CD4-positive, alpha-beta T cell treated with Interleukin-21 for 1 hour (primary cell): ENCODE measurements around the gene CCNYL1.
"Not testable (repeated sequence)": the region's sequence is repeated elsewhere in the genome, so short reads cannot be mapped to it uniquely, and the experiment has no call there.

ENCODE experiments used
- DNase-seq: peaks from one replicate; pipeline ENCODE4 v3.0.0-alpha.2; 2020

CCNYL1 gene

DNA sequence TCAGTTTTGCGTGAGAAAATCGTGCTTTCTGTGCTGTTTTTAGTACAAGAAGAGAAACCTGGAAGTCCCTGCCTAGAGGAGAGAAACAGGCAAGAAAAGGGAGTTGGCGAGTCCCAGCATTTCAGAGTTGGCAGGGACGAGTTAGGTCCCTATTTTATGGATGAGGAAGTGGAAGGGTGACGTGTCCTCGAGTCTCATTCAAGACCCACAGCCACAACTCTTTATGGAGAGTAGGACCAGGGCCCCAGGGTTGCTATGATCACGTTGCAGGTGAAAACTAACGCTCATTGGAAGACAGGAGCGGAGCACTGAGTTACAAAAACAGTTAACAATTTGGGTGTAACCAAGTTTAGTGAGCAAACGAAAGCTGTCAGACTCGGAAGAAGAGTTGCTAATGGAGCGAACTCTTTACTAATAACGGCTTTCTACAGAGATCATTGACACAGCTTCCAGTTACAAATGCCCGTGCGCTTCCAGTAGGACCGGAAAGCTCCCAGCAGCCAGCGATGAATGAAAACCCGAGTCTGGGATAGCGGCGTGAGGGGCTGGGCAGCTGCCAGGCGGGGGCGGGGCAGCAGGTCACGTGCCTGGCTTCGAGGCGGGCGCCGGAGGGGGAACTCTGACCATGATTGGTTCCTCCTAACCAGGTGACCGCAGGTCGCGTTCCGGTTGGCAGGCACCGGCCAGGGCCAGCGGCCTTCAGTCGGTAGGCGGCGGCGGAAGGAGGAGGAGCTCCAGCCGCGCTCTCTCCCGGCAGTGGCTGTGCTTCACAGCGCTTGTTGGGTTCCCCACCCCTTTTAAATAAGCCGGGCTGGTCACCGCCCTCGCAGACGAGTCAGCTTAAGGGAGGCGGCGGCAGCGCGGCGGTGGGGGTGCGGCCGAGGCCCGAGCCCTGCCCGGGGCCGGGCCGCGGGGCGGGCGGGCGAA is at the start of gene CCNYL1:
CCNYL1 (plus strand) TSS at position 827 of the 927 bp plus-strand sequence. CDS start 257 bp downstream, outside the sequence.
- peak; percentile 99 for DNase-seq

DNA sequence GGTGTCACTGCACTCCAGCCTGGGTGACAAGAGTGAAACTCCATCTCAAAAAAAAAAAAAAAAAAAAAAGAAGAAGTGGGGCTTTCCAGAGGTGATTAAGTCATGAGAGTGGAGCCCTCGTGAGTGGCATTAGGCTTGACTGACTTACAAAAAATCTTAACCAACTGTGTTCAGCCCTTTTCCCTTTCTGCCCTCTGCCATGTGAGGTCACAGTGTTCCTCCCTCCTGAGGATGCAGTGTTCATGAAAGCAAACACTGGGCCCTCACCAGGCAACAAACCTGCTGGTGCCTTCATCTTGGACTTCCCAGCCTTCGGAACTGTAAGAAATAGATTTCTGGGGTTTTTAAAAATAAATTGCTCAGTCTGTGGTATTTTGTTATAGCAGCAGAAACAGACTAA is 49.2 kb upstream of the CCNYL1 start:
- DNase-seq, result peak; percentile 22

DNA sequence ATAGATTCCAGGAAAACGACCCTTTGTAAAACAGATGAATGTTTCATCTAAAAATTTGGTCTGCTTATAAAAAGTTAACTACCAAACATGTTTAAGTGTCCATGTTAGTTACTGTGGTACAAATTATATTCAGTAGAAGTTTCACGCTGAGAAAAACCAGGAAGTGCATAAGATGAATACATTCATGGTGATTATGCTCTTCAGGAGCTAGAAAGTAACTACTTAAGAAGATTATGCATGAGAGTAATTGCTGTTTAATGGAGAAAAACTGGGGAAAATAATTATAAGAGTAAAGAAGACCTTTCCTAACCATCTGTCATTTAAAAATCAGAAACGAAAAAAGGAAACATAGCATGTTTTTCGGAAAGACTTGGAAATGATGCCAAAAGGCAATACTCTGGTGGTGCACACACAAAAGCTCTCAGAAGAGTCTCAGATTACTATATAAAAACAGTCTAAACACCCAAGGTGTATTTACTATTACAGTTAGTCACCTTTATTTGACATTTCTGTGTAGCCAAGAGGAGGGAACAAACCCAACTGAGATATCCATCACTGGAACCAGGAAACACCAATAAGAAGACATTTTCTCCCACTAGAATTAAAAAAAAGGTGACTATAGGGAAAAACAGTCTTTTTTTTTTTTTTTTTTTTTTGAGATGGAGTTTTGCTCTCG is 47.4 kb upstream of the CCNYL1 start:
- DNase-seq, result no peak

DNA sequence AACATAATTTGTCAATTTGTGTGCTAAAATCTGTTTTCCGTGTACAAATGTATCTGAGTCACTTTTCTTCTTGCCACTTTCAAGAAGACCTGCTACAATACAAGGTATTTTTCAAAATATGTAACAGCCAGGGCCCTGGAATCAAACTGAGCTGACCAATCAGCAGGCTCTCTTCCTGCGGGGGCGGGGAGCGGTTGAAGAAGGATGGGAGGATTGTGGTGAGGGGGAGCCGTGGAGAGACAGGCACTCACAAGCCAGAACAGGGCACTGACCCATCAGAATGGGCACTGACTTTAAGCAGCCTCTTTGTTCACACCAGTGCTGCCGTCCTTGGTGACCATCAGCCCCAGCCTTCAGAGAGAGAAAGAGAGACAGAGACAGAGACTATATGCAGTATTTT is 40.6 kb upstream of the CCNYL1 start:
- no peak for DNase-seq

DNA sequence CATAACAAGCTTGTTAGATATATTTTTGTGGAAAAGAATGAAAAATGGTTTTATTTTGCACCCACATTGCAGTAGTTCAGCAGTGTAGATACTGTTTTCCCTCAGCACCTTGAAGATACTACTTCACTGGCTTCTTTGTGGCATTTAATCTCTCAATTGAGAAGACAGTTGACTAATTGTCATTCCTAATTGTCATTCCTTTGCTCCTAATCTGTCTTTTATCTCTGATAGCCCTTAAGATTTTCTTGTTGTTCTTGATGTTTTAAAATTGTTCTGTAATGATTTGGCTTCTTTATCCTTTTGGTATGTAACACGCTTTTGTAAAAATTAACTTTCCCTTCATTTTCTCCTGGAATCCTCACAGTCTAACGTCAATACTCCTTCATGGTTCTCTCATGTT is 38.0 kb upstream of the CCNYL1 start:
- no peak for DNase-seq

DNA sequence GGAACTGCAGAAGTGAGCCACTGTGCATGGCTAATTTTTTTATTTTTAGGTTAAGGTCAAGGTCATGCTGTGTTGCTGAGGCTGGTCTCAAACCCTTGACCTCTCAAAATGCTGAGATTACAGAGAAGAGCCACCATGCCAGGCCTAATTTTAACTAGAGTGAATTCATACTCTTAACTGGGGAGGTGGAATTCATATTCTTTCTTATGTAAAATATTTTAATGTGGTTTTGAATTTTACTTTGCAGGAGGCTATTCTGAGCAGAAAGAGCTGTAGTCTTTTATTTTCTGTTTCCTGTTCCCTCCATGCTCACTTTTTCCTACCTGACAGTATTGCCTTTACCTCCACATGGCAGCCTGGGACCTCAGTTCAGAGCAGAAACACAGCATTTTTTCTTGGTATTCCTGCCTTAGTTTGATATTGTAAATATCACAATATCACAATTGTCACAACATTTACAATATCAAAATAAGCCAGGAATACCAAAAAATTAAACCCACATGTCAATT is 37.1 kb upstream of the CCNYL1 start:
- no peak for DNase-seq

DNA sequence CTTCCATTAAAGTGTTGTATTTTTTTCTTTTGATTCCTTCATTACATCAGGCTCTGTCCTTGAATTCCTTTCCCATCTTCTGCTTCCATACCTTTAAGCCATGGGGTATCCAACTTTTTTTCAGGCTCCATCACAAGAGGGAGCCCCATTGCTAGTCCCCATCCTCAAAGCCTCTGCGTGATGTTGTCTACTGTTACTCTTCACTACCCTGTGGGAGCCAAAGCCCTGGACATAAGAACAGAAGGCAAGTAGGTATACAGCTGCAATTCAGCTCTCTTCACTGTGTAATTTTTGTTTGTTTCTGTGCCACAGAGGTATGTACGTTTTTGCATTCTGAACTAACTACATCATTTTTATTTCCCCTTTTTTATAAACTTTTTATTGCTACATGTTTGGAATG is 36.6 kb upstream of the CCNYL1 start:
- DNase-seq, result no peak

DNA sequence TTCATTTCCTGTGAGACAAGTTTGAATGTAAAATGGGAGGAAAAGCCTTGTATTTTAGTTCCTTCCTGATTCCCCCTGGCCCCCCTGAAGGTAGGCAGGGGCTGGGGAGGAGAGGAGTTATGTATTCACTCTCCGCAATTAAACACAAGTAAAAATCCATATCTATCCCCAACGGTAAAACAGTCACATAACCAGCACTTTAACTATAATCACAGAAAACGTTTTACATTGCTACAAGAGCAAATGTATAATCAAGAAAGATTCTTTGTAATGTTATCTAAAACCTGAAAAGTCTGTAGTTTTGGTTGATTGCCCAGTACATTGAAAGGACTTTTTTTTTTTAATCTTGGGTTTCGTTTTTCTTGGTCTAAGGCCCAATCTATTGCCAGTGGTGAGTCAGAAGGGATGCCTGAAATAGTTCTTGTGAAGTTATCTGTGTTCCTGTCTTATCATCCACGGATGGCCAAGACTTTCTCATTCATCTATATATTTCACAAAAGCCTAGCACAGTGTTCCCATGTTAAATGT is 34.5 kb upstream of the CCNYL1 start:
- DNase-seq, result no peak

DNA sequence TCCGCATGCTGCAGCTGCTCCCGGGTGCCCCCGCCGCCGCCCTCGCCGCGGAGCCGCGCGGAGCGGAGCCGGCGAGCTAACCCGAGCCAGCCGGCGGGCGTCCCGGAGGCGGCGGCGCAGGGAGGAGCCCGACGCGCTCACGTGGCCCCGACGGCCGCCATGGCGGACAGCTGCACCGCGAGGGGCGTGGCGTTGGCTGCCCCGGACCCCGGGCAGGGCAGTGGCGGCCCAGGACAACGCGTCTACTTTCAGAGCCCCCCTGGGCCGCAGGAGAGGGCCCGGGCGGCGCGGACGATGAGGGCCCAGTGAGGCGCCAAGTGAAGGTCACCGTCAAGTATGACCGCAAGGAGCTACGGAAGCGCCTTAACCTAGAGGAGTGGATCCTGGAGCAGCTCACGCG is 30.0 kb upstream of the CCNYL1 start:
- no peak for DNase-seq

DNA sequence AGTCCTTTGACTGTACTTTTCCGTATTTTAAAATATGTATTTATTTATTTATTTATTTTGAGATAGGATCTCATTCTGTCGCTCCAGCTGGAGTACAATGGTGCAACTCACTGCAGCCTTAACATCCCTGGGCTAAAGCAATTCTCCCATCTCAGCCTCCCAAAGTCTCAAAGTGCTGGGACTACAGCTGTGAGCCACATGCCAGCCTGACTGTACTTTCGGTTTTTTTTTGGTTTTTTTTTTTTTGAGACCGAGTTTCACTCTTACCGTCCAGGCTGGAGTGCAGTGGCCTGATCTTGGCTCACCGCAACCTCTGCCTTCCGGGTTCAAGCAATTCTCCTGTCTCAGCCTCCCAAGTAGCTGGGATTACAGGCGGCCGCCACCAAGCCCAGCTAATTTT is 28.9 kb upstream of the CCNYL1 start:
- no peak for DNase-seq

DNA sequence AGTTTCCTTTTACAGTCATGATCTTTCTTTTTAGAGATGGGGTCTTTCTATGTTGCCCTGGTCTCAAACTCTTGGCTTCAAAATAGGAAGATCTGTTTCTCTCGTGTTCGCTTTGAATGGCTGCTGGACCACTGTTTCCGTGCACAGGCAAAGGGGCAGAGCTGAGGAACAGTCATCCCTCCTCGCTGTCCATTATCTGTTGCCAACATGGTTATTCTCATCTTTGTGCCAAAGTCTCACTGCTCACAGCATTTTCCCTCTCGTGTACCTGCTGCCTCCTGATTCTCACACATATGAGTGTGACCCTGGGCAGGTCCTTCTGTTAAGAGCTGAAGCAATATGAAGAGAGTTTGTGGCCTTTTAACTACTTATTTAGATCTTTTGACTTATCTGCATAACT is 28.0 kb upstream of the CCNYL1 start:
- DNase-seq, result no peak

DNA sequence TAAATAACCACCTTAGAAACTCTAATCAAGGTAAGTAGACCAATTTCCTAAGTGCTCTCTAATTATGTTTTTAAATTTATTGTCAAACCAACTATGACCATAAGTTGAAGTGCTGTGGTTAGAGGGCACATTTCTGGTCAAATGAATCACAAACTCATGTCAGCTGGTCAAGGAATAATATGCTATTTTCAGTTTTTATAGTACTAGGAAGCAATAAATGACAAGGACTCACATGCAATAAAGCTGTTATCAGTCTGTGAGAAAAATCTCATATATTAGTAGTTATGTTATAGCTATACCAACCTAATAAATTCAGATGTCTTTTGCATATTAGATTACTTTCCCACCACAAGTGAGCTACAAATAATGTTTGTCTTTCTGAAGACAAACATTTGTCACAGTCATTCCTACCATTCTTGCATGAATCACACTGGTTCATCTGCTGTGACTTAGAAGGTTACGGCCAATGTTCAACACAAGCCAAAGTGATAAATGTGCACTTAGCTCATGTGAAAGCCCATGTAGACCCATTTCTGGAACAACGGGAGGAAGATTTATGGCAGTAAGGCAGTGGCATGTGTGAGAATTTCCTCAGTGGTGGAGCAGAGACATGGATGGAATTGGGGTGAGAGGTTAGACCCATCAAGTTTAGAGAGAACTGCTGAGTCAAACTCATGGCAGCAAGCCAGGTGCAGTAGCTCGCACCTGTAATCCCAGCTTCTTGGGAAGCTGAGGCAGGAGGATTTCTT is 27.4 kb upstream of the CCNYL1 start:
- DNase-seq, result no peak

DNA sequence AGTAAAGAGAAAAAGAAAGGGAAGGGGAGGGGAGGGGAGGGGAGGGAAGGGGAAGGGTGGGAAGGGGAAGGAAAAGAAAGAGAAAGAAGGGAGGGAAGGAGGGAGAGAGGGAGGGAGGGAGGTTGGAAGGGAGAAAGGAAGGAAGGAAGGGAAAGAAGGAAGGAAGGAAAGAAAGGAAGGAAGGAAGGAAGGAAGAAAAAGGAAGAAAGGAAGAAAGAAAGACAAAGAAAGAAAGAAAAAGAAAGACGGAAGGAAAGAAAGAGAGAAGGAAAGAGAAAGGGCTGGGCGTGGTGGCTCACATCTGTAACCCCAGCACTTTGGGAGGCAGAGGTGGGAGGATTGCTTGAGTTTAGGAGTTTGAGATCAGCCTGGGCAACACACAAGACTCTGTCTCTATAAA is 24.6 kb upstream of the CCNYL1 start:
- no peak for DNase-seq

DNA sequence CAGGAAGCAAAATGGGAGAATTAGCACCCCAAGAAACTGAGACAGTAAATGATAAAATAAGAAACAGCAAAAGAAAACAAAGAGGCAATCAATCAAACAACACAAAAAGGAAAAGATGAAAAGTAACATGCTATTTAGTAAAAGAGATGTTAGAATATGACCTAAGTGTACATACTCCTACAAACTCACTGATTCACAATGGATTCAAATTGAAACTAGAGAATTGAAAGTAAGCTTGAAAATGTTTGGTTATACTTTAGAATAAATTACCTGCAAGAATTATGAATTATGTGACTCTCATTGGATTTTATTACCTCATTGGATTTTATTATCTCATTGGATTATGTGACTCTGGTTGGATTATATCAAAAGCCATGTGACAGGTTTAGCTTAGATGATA is 22.8 kb upstream of the CCNYL1 start:
- DNase-seq, result no peak

DNA sequence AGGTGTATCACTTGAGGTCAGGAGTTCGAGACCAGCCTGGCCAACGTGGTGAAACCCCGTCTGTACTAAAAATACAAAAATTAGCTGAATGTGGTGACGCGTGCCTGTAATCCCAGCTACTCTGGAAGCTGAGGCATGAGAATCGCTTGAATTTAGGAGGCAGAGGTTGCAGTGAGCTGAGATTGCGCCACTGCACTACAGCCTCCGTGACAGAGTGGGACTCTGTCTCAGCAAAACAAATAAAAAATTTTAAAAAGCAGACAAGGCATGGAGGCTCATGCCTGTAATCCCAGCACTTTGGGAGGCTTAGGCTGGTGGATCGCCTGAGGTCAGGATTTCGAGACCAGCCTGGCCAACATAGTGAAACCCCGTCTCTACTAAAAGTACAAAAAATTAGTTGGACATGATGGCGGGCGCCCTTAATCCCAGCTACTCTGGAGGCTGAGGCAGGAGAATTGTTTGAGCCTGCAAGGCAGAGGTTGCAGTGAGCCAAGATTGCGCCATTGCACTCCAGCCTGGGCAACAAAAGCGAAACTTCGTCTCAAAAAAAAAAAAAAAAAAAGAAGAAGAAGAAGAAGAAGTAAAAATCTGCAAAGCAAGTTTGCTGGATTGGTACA is 20.5 kb upstream of the CCNYL1 start:
- not testable (repeated sequence) for DNase-seq

DNA sequence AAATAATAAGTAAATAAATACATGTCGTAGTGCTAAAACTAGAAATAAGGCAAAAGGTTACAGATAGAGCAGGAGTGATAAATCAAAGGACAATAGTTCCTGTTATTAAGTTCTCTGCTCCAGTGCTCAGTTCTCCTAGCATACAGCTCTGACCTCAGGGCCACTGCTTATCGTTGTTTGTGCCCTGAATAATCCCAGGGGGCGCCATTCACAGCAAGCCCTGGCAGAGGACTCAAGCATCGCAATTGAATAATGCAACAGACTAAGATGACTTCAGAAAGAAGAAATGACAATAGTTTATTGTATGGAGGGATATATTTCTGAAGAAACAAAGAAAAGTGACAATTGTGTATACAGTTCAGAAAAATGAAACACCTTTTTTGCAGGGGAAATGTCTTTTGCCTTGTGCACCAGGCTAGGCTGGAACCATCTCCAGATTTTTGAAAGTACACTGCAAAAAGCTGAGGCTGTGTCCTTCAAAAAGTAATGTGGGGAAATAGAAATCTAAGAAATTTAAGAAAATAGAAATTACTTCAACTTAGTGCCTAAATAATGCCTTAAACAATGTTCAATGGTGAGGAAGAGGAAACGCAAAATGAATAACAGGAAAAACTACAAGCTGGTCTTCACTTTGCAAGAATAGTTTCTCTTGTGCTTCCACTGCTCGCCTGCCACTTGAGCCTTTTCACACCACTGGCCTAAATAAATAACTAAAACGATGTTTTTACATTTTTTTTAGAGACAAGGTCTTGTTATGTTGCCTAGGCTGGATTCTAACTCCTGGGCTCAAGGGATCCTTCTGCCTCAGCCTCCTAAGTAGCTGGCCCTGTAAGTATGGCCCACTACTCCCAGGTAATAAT is 19.0 kb upstream of the CCNYL1 start:
- peak; percentile 62 for DNase-seq

DNA sequence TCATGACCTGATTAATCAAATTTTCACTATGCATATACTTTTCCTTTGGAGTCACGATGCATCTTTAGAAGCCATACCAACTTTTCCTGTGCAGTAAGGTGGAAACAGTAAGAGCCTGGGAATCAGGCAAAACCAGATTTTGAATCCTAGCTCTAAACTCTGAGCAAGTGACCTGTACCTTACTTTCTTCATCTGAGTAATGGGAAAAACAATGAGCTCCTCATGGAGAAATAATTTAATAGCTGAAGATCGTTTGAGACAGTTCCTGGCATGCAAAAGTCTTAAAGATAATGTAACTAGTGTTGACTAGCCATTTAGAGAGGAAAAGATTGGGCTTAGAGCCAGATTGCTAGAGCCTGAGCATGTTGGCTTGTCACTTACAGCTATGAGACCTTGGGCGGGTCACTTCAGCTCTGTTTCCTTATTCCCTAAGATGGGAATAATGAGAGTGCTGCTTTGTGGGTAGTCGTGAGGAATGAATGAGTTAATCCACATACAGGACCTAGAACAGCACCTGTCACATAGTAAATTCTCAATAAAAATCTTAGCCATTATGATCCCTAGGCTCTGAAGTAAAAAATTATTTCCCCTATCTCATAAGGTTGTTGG is 17.7 kb upstream of the CCNYL1 start:
- DNase-seq, result no peak

DNA sequence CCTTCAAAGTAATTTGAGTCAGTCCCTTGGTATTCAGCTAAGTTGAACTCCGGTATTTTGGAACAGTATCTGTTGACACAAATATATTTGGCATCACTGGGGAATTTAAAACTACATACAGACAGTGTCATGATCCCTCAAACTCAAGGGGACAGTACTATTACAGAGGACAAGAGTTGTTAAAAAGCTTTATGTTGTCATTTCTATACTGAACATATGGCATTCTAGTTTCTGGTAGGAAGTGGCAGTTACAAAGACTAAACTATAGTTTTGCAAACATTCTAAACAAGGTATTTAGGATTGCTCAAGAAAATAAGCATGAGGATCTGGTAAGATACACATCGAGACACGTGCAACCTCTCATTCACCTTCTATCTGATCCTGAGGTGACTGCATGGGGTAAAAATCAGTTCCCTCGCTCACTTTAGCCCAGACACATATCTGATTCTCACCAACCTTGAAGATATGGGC is 16.6 kb upstream of the CCNYL1 start:
- DNase-seq, result no peak

DNA sequence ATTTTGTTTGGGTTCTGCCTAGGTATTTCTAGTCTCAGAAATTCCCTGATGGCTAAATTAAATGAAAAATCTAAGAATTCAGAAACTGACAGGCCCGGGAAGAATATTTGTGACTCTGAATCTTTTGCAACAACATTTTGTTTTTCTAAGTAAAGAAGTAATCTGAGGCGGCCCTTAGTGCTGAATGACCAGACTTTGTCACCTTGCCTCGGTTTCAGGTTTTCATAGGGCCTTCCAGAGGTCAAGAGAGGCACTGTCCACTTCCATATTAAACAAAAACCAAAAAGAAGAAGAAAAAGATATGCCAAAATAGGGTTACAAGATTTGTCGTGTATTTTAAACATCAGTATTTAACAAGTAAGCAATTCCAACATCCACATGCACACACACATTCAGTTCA is 16.1 kb upstream of the CCNYL1 start:
- no peak for DNase-seq

DNA sequence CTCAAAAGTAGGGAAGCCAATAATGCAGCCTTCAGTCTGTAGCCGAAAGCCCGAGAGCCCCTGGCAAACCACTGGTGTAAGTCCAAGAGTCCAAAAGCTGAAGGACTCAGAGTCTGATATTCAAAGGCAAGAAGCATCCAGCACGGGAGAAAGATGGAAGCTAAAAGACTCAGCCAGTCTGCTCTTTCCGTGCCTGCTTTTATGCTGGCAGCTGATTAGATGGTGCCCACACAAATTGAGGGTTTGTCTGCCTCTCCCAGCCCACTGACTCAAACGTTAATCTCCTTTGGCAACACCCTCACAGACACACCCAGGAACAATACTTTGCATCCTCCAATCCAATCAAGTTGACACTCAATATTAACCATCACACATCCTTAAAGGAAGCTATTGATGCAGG is 14.5 kb upstream of the CCNYL1 start:
- not testable (repeated sequence) for DNase-seq

DNA sequence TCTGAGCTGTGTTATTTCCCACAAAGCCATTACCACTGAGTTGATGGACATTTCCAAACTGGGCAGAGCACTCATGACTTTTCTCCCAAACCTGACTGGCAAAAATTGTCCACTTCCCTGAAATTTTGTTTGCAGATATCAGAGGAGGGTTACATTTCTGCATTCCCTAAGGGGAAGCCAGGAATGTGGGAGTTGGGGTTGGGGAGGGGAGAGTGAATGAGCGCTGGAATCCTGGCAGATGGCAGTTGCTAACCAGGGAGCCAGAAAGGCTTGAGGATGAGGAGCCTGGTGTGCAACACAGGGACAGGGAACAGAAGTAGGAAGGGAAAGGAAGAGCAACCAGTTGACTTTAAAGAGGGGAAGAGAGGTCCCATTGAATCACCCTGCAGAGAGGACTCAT is 14.0 kb upstream of the CCNYL1 start:
- no peak for DNase-seq
